GM20431 (cell line): Measurements from ENCODE around the gene HOMER1.

Source experiments
- in situ Hi-C: fragments of 300-500 bp; cut with MseI, MboI; formaldehyde crosslinking; loops from one replicate; pipeline ENCODE4 v1.15.0; 2020; ENCODE audit warnings: low sequenced_read_pairs; ENCODE audit not compliant: unreplicated experiment

Gene HOMER1

DNA sequence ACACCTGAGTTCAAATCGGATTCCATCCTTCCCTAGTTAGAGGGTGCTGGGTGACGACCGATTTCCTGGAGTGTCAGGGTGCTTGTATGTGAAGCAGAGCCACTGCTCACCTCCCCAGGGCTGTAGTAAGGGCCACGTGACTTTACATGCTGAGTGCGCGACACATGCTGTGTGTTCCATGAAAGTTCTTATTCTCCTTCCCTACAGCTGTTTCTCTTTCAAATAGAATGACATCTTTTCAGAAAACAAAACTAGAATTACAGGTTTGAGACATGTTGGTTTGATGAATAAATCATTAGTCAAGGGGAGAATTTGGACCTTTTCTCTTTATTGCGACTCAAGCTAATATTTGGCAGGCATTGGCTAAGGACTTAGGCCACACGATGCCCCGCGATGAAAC lies 164.9 kb downstream of the HOMER1 start:
- in situ Hi-C loops = no loop called here

DNA sequence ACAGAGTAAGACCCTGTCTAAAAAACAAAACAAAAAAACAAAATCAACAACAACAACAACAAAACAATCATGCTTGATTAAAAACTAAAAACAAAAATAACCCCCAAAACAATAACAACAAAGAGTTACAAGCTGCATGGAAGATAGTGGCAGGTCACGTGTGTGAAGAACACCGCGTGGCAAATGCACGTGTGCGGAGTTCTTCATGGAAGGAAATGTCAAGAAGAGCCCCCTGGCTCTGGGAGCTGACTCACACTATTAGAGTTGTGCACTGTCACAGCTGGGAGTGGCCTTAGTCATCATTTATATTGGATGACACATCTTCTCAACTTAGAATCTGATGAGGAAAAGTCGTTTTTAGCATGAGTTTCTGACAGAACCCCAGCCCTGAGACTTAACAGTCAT lies 167.5 kb downstream of the HOMER1 start:
- in situ Hi-C loops = no loop called here

DNA sequence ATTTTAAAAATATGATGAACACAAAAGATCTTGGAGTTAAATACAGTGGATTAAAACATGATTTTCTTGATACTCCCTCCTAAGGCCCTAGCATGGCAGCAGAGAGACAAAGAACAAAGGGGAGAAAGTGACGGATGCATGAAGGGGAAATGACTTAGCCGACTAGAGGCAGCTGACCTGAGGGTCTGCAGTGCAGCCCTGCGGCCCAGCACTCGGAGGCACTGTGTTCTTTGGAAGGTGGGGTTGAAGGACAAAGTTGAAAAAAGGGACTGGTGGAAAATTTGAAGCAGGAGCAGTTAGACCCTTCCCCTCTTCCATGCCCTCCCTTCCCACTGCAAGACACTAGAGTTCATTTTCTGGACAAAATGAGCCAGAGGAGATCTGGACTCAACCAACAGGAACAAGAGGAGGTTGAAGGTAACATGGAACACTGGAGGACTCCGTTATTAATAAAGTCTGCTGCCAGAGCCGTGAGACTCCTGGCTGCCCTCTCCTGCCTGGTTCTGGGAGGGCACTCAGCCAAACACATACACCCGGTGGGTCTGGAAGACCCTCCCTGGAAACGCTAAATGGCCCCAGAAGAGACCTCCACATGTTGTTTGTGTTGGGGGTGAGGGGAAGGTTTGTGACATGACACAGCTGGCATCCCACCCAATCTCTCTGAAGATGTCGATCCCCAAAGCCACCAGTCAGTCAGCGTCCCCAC lies 179.9 kb downstream of the HOMER1 start:
- in situ Hi-C loops = no loop called here

DNA sequence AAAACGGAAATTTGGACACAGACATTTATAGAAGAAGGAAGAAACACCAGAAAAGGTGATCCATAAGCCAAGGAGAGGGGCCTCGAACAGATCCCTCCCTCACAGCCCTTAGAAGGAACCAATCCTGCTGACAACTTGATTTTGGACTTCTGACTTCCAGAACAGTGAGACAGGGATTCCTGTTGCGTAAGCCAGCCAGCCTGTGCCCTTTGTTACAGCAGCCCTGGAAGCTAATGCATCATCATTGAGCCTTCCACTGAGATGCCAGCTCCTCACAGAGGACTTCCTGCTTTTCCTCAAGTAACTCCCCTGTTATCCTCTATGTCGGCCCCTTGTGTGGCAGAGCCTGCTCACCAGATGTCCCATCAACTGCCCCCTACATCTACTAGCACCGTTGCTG lies 183.9 kb downstream of the HOMER1 start:
- in situ Hi-C loops = no loop called here

DNA sequence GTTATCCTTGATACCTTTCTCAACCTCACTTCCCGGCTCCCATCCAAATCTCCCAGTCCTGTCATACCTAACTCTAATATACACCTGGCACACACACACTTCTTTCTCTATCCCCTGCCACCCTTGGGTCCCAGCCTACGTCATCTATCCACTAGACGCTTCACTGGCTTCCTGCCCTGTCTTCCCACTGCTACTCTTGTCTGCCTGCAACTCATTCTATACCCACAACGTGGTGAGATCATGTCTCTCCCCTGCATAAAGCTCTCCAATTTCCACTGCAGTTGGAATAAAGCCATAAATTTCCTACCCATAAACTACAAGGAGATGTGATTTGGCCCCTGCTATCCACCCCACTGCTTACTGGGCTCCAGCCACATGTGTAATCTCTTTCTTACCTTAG lies 184.5 kb downstream of the HOMER1 start:
- in situ Hi-C loops = no loop called here
